SK-N-SH (cell line): ENCODE measurements around the gene GNAZ. TPM values are rescaled to one million over a fixed set of nuclear protein-coding genes. Genes with fewer than 3 reads are reported as not detected.

Experiments
- CTCF ChIA-PET: fragments of 300-600, 350-600 bp; formaldehyde crosslinking; extraction: SDS; loops from one replicate; lab custom pipeline; 2021; lab: Yijun Ruan, JAX
- POLR2A ChIA-PET: fragments of 350-600 bp; sonication (Branson Sonifier 250); formaldehyde crosslinking; extraction: SDS; loops from one replicate; lab custom pipeline; 2020; ENCODE audit warnings: antibody characterized with exemption, inconsistent platforms; lab: Yijun Ruan, JAX
- DNase-seq: peaks from one replicate; pipeline ENCODE4 v3.0.0; 2012
- H2AFZ ChIP-seq: fragments of 200-600 bp; sonication (generic); 2 replicates; pipeline ENCODE4 v1.8.1; 2016; ENCODE audit warnings: antibody characterized with exemption, mild to moderate bottlenecking, low read depth
- H3F3A ChIP-seq: fragments of 200-600 bp; sonication (generic); replicated peaks from 2 replicates; pipeline ENCODE3; 2016; ENCODE audit warnings: antibody characterized with exemption, mild to moderate bottlenecking; ENCODE audit not compliant: insufficient read depth
- H3K27ac ChIP-seq, 2 experiments: fragments of 200-500 bp in 1 of 2; fragments of 200-600 bp in 1 of 2; sonication (Bioruptor generic) in 1 of 2; sonication (generic), shearing (Covaris generic) in 1 of 2; 2 replicates each; pipeline versions ENCODE4 v1.5.1 to v1.6.1; 2014 to 2016; ENCODE audit warnings: low read depth in 2 of 2, inconsistent platforms in 1 of 2, low read length in 1 of 2, mild to moderate bottlenecking in 1 of 2, mixed read lengths in 1 of 2
- H3K27me3 ChIP-seq: fragments of 200-600 bp; sonication (generic), shearing (Covaris generic); 2 replicates; pipeline ENCODE4 v1.6.1; 2016; ENCODE audit warnings: mixed run types; ENCODE audit not compliant: insufficient read depth
- H3K36me3 ChIP-seq, 2 experiments: fragments of 200-500 bp in 1 of 2; fragments of 200-600 bp in 1 of 2; sonication (Bioruptor generic) in 1 of 2; sonication (generic) in 1 of 2; replicated peaks in 1 of 2; 2 replicates each; pipeline versions ENCODE3 to v1.5.1; 2014 to 2016; ENCODE audit warnings: low read length in 1 of 2, mild to moderate bottlenecking in 1 of 2; ENCODE audit not compliant: insufficient read depth in 2 of 2, control insufficient read depth in 1 of 2
- H3K4me1 ChIP-seq, 2 experiments: fragments of 200-500 bp in 1 of 2; fragments of 200-600 bp in 1 of 2; sonication (Bioruptor generic) in 1 of 2; sonication (generic), shearing (Covaris generic) in 1 of 2; 2 replicates each; pipeline versions ENCODE4 v1.5.1 to v1.6.1; 2014 to 2016; ENCODE audit warnings: low read depth in 1 of 2, low read length in 1 of 2, mixed run types in 1 of 2; ENCODE audit not compliant: insufficient read depth in 2 of 2, control insufficient read depth in 1 of 2
- H3K4me2 ChIP-seq: fragments of 200-600 bp; sonication (generic), shearing (Covaris generic); 2 replicates; pipeline ENCODE4 v1.6.1; 2017; ENCODE audit warnings: mixed run types
- H3K4me3 ChIP-seq, 2 experiments: fragments of 200-500 bp in 1 of 2; fragments of 200-600 bp in 1 of 2; sonication (Bioruptor generic) in 1 of 2; sonication (generic), shearing (Covaris generic) in 1 of 2; 2 replicates each; pipeline versions ENCODE4 v1.5.1 to v1.8.1; 2014 to 2016; ENCODE audit warnings: low read depth in 2 of 2, inconsistent platforms in 1 of 2, low read length in 1 of 2, mild to moderate bottlenecking in 1 of 2, mixed read lengths in 1 of 2, moderate library complexity in 1 of 2
- H3K79me2 ChIP-seq: fragments of 200-600 bp; sonication (generic); 2 replicates; pipeline ENCODE4 v1.8.1; 2017; ENCODE audit warnings: mild to moderate bottlenecking; ENCODE audit not compliant: insufficient read depth
- H3K9ac ChIP-seq: fragments of 200-600 bp; sonication (generic); 2 replicates; pipeline ENCODE4 v1.6.1; 2017; ENCODE audit warnings: mixed run types
- H3K9me2 ChIP-seq: fragments of 200-600 bp; sonication (generic); 2 replicates; pipeline ENCODE4 v1.6.1; 2017; ENCODE audit warnings: mixed run types
- H3K9me3 ChIP-seq: fragments of 200-600 bp; sonication (generic); 2 replicates; pipeline ENCODE4 v1.6.1; 2017; ENCODE audit warnings: mixed run types, mild to moderate bottlenecking, moderate library complexity
- H4K20me1 ChIP-seq: fragments of 200-600 bp; sonication (generic); 2 replicates; pipeline ENCODE4 v1.6.1; 2017; ENCODE audit warnings: mild to moderate bottlenecking, mixed run types; ENCODE audit not compliant: insufficient read depth
- CHD2 ChIP-seq: fragments of 150-350 bp; IDR thresholded peaks from 2 replicates; pipeline ENCODE4 v1.6.1; 2018; ENCODE audit warnings: low read length; ENCODE audit not compliant: partially characterized antibody
- ELF1 ChIP-seq: IDR thresholded peaks from 2 replicates; pipeline ENCODE4 v1.4.0; 2012
- EP300 ChIP-seq, 2 experiments: IDR thresholded peaks; 2 replicates each; pipeline versions ENCODE4 v1.4.0 to v1.6.1; 2012; ENCODE audit warnings: borderline replicate concordance in 1 of 2, low read depth in 1 of 2, low read length in 1 of 2
- EZH2phosphoT487 ChIP-seq: fragments of 200-600 bp; sonication (generic); IDR thresholded peaks from 2 replicates; pipeline ENCODE4 v1.6.1; 2017; ENCODE audit warnings: low read depth, mixed run types, mild to moderate bottlenecking, antibody characterized with exemption, moderate library complexity, borderline replicate concordance
- FOXJ3 ChIP-seq: sonication (generic); formaldehyde crosslinking; IDR thresholded peaks from 2 replicates; pipeline ENCODE4 v1.5.1; 2020; ENCODE audit warnings: mild to moderate bottlenecking, missing genetic modification reagents
- FOXM1 ChIP-seq: IDR thresholded peaks from 2 replicates; pipeline ENCODE4 v1.4.0; 2012; ENCODE audit warnings: low read depth, mild to moderate bottlenecking
- GABPA ChIP-seq: IDR thresholded peaks from 2 replicates; pipeline ENCODE4 v1.4.0; 2012; ENCODE audit warnings: low read depth, mild to moderate bottlenecking
- GATA2 ChIP-seq: sonication (generic); formaldehyde crosslinking; IDR thresholded peaks from 2 replicates; pipeline ENCODE4 v1.5.0; 2020; ENCODE audit warnings: mild to moderate bottlenecking, missing genetic modification reagents
- MEF2A ChIP-seq: IDR thresholded peaks from 2 replicates; pipeline ENCODE4 v1.4.0; 2012; ENCODE audit warnings: low read depth, borderline replicate concordance
- MXI1 ChIP-seq: IDR thresholded peaks from 2 replicates; pipeline ENCODE4 v1.6.1; 2012; ENCODE audit warnings: mild to moderate bottlenecking, low read depth, low read length, improper control_type of control experiment
- NFIC ChIP-seq: IDR thresholded peaks from 2 replicates; pipeline ENCODE4 v1.4.0; 2012; ENCODE audit warnings: borderline replicate concordance
- POLR2AphosphoS5 ChIP-seq: IDR thresholded peaks from 2 replicates; pipeline ENCODE4 v1.6.1; 2012; ENCODE audit warnings: low read depth, low read length
- RFX5 ChIP-seq: IDR thresholded peaks from 2 replicates; pipeline ENCODE4 v1.6.1; 2012; ENCODE audit warnings: mild to moderate bottlenecking, improper control_type of control experiment, low read length
- SIN3A ChIP-seq: IDR thresholded peaks from 2 replicates; pipeline ENCODE4 v1.6.1; 2012; ENCODE audit warnings: low read depth, mild to moderate bottlenecking, low read length, moderate library complexity, borderline replicate concordance
- SMC3 ChIP-seq: IDR thresholded peaks from 2 replicates; pipeline ENCODE4 v1.6.1; 2012; ENCODE audit warnings: low read depth, low read length, improper control_type of control experiment
- TAF1 ChIP-seq: IDR thresholded peaks from 2 replicates; pipeline ENCODE4 v1.6.1; 2012; ENCODE audit warnings: low read depth, mild to moderate bottlenecking, low read length, moderate library complexity, borderline replicate concordance
- TCF12 ChIP-seq: IDR thresholded peaks from 2 replicates; pipeline ENCODE4 v1.4.0; 2012
- TEAD4 ChIP-seq: IDR thresholded peaks from 2 replicates; pipeline ENCODE4 v1.4.0; 2012; ENCODE audit warnings: mild to moderate bottlenecking, borderline replicate concordance; ENCODE audit not compliant: insufficient read depth
- YY1 ChIP-seq: IDR thresholded peaks from 2 replicates; pipeline ENCODE4 v1.4.0; 2012; ENCODE audit warnings: low read depth, mild to moderate bottlenecking
- WGBS: methylation state at CpG from one replicate; pipeline ENCODE4 v1.1.6; 2017; ENCODE audit warnings: low lambda C conversion rate; 5-methylcytosine and 5-hydroxymethylcytosine counted together
- polyA plus RNA-seq, 3 experiments: library from polyadenylated mRNA; depleted of rRNA; stranded (reverse); fragments of >200 nt; gene quantifications; 2 replicates each; pipeline ENCODE4 v1.2.3, GENCODE V29; 2012
- TF ChIP-seq, protein P1 (sequence below): IDR thresholded peaks from 2 replicates; pipeline ENCODE4; 2012
- TF ChIP-seq, protein P2 (sequence below): IDR thresholded peaks from 2 replicates; pipeline ENCODE4 v1.4.0; 2012; ENCODE audit warnings: low read depth
- TF ChIP-seq, protein P3 (sequence below): fragments of 150-350 bp; IDR thresholded peaks from 2 replicates; pipeline ENCODE4 v1.6.1; 2017; ENCODE audit warnings: antibody characterized with exemption, low read length, low read depth, borderline replicate concordance
- TF ChIP-seq, protein P4 (sequence below): IDR thresholded peaks from 2 replicates; pipeline ENCODE4 v1.4.0; 2012; ENCODE audit warnings: low read depth, borderline replicate concordance

Gene GNAZ
- polyA plus RNA-seq, 1 of the 3 experiments (the other 2 are of a cell fraction), result 6.5 TPM

DNA sequence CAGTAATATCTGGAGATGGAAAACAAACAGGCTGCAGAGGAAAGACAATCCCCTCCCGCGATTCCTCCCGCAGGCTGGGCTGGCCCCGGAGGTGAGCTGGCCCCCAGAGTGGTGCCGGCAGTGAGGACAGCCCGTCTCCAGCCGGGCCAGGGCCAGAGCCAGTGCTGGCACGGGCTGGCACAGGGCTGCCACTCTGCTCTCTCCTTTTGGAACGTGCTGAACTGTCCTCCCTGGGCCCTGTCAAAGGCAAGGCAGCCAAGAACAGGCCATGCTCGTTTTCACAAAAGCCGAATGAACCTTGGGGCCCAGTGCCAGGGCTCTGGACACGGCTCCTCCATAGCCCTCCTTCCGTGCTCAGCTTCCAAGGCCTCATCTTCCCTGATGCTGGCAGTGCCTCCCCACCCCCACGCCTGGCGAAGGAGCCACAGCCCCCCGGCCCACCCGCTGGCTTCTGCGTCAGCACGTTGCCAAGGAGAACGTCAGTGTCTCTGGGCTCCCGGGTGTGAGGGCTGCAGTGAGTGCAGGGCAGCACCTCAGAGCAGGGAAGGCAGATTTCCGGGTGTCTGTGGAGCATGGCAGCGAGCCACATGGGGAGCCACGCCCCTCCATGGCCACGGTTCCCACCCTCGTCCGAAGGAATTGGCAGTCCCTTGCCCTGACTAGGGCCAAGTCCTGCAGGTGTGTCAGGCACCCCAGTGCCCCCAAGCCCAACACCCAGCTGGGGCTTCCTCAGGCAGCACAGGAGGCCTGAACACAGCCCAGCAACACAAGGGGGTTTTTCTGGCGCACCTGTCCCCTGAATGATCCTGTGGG, 28.6 kb downstream of the GNAZ start:
- CTCF ChIA-PET, result interaction anchor here (0.7 to 1.5 kb wide), 6 partner anchors 9 to 183 kb away, joined by 3 to 5 read pairs (median 3); partner anchors contain the start of gene GNAZ

DNA sequence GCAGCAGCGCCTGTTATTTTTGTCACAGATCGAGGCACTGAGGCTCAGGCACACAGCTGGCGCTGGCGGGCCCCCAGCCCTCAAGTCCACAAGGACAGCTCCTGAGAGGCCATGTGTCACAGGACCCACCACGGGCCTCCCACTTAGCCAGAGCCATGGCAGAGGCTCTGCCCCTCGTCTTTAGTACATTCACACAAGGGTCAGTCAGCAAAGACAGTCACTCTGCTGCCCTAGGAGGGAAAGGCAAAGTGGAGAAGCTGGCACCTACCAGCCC, 29.1 kb downstream of the GNAZ start:
- H3K4me3 ChIP-seq, result no peak overlapping the region
- H3F3A ChIP-seq, result no peaks in the 10 kb centered on the region
- H3K9me3 ChIP-seq, result no peaks in the 10 kb centered on the region
- H3K27me3 ChIP-seq, result no peaks in the 10 kb centered on the region
- WGBS, result no CpG with 5 or more reads among the region's 6 CpGs
- no peak overlapping the region for H3K9ac ChIP-seq
- DNase-seq, result no peak
- no peak overlapping the region for H3K4me2 ChIP-seq
- H3K4me1 ChIP-seq, result peaks cover 0 to 48% of the 10 kb centered on the region in 2 experiments; a peak in 1 of 4 replicates
- no peaks in the 10 kb centered on the region for H4K20me1 ChIP-seq
- H3K27ac ChIP-seq, result no peak overlapping the region; a peak in 1 of 4 replicates
- no peaks in the 10 kb centered on the region for H3K79me2 ChIP-seq
- POLR2A ChIA-PET, result no interaction called here
- CTCF ChIA-PET, result interaction anchor here (0.7 to 1.5 kb wide), 5 partner anchors 9 to 142 kb away, joined by 3 to 5 read pairs (median 3); partner anchors contain the start of gene GNAZ
- H3K36me3 ChIP-seq, result no peaks in the 10 kb centered on the region
- no peak overlapping the region for H2AFZ ChIP-seq
- no peaks in the 10 kb centered on the region for H3K9me2 ChIP-seq
- TF ChIP-seq TEAD4 (no peak), NFIC (no peak), MEF2A (no peak), SMC3 (no peak), FOXJ3 (CRISPR knock-in tag) (no peak), FOXM1 (no peak), TCF12 (no peak), EZH2phosphoT487 (no peak), MXI1 (no peak), RFX5 (no peak), CHD2 (no peak), POLR2AphosphoS5 (no peak)
- TF ChIP-seq, protein P1, sequence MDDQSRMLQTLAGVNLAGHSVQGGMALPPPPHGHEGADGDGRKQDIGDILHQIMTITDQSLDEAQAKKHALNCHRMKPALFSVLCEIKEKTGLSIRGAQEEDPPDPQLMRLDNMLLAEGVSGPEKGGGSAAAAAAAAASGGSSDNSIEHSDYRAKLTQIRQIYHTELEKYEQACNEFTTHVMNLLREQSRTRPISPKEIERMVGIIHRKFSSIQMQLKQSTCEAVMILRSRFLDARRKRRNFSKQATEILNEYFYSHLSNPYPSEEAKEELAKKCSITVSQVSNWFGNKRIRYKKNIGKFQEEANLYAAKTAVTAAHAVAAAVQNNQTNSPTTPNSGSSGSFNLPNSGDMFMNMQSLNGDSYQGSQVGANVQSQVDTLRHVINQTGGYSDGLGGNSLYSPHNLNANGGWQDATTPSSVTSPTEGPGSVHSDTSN, result no peak
- TF ChIP-seq, protein P2, sequence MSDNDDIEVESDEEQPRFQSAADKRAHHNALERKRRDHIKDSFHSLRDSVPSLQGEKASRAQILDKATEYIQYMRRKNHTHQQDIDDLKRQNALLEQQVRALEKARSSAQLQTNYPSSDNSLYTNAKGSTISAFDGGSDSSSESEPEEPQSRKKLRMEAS, result no peak
- TF ChIP-seq, protein P3, sequence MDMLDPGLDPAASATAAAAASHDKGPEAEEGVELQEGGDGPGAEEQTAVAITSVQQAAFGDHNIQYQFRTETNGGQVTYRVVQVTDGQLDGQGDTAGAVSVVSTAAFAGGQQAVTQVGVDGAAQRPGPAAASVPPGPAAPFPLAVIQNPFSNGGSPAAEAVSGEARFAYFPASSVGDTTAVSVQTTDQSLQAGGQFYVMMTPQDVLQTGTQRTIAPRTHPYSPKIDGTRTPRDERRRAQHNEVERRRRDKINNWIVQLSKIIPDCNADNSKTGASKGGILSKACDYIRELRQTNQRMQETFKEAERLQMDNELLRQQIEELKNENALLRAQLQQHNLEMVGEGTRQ, result no peak

More for the DNA sequence above, 28.6 kb downstream of the GNAZ start:
- H3F3A ChIP-seq, result no peaks in the 10 kb centered on the region
- 60% methylated on average over 1 of the region's 28 CpGs for WGBS
- H3K27me3 ChIP-seq, result no peaks in the 10 kb centered on the region
- H3K36me3 ChIP-seq, result no peaks in the 10 kb centered on the region
- H3K27ac ChIP-seq, result no peak overlapping the region
- no peak overlapping the region for H3K4me3 ChIP-seq
- H3K79me2 ChIP-seq, result no peaks in the 10 kb centered on the region
- H4K20me1 ChIP-seq, result no peaks in the 10 kb centered on the region
- no peaks in the 10 kb centered on the region for H3K9me2 ChIP-seq
- no peak overlapping the region for H3K9ac ChIP-seq
- DNase-seq, result no peak
- POLR2A ChIA-PET, result no interaction called here
- TF ChIP-seq TCF12, result no peak
- no peak for TF ChIP-seq EP300 (IDR thresholded peaks at IDR 0.05; ENCODE audit: borderline replicate concordance in 1 of 2, low read depth in 1 of 2, low read length in 1 of 2)
- TF ChIP-seq SMC3, result no peak
- no peak for TF ChIP-seq GABPA
- no peak for TF ChIP-seq NFIC
- TF ChIP-seq SIN3A, result no peak
- no peak for TF ChIP-seq GATA2 (CRISPR knock-in tag)
- TF ChIP-seq MEF2A, result no peak
- TF ChIP-seq EZH2phosphoT487, result no peak
- TF ChIP-seq, protein P4, sequence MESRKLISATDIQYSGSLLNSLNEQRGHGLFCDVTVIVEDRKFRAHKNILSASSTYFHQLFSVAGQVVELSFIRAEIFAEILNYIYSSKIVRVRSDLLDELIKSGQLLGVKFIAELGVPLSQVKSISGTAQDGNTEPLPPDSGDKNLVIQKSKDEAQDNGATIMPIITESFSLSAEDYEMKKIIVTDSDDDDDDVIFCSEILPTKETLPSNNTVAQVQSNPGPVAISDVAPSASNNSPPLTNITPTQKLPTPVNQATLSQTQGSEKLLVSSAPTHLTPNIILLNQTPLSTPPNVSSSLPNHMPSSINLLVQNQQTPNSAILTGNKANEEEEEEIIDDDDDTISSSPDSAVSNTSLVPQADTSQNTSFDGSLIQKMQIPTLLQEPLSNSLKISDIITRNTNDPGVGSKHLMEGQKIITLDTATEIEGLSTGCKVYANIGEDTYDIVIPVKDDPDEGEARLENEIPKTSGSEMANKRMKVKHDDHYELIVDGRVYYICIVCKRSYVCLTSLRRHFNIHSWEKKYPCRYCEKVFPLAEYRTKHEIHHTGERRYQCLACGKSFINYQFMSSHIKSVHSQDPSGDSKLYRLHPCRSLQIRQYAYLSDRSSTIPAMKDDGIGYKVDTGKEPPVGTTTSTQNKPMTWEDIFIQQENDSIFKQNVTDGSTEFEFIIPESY, result no peak
- TF ChIP-seq POLR2AphosphoS5, result no peak
- no peak for TF ChIP-seq ELF1
- TF ChIP-seq, protein P2, result no peak
- no peak for TF ChIP-seq TAF1
- no peak for TF ChIP-seq YY1
- peaks cover 0 to 47% of the 10 kb centered on the region in 2 experiments; a peak in 1 of 4 replicates for H3K4me1 ChIP-seq
- H3K9me3 ChIP-seq, result no peaks in the 10 kb centered on the region
- H2AFZ ChIP-seq, result no peak overlapping the region
- H3K4me2 ChIP-seq, result no peak overlapping the region
